K562 (cell line): ENCODE results near the gene SPATA21. TPM values are rescaled to one million over a fixed set of nuclear protein-coding genes. Genes with fewer than 3 reads are reported as not detected.

Experiments used
- CBFA2T3 ChIP-seq: fragments of 450-650 bp; IDR thresholded peaks from 2 replicates; pipeline ENCODE4 v1.6.1; 2017
- E2F1 ChIP-seq: sonication (generic); formaldehyde crosslinking; IDR thresholded peaks from 2 replicates; pipeline ENCODE4 v1.8.1; 2023; ENCODE audit warnings: mild to moderate bottlenecking, missing genetic modification reagents, moderate library complexity
- ESRRA ChIP-seq: fragments of 450-650 bp; IDR thresholded peaks from 2 replicates; pipeline ENCODE4 v1.6.1; 2014; ENCODE audit warnings: low read depth, mild to moderate bottlenecking, moderate library complexity, borderline replicate concordance
- FOXP1 ChIP-seq: sonication (generic); formaldehyde crosslinking; IDR thresholded peaks from 2 replicates; pipeline ENCODE4 v1.8.0; 2022; ENCODE audit warnings: mild to moderate bottlenecking, missing genetic modification reagents
- HDAC2 ChIP-seq: fragments of 450-650 bp; IDR thresholded peaks from 2 replicates; pipeline ENCODE4 v1.6.1; 2016; ENCODE audit warnings: mild to moderate bottlenecking
- NR2C1 ChIP-seq, 2 experiments: fragments of 450-650 bp; IDR thresholded peaks; 2 replicates each; pipeline ENCODE4 v1.6.1; 2017; ENCODE audit warnings: mild to moderate bottlenecking in 2 of 2, antibody characterized with exemption in 1 of 2, inconsistent platforms in 1 of 2, missing compliant biosample characterization in 1 of 2, missing genetic modification characterization in 1 of 2
- RBBP5 ChIP-seq: fragments of 200-600 bp; sonication (generic); IDR thresholded peaks from 2 replicates; pipeline ENCODE4 v1.6.1; 2012; ENCODE audit warnings: borderline replicate concordance, mild to moderate bottlenecking, low read length, control low read depth, inconsistent platforms; ENCODE audit not compliant: insufficient read depth, poor library complexity, severe bottlenecking
- RFX1 ChIP-seq: fragments of 450-650 bp; IDR thresholded peaks from 2 replicates; pipeline ENCODE4 v1.6.1; 2016; ENCODE audit warnings: mild to moderate bottlenecking, moderate library complexity
- SRSF3 ChIP-seq: fragments of 200-400 bp; formaldehyde crosslinking; IDR thresholded peaks from 2 replicates; pipeline ENCODE4 v1.6.1; 2016; ENCODE audit warnings: mild to moderate bottlenecking, low read length, moderate library complexity; ENCODE audit not compliant: insufficient read depth
- TEAD4 ChIP-seq, 2 experiments: sonication (generic) in 1 of 2; formaldehyde crosslinking in 1 of 2; IDR thresholded peaks; 2 replicates each; pipeline versions ENCODE4 v1.6.1 to v1.8.0; 2012 to 2022; ENCODE audit warnings: borderline replicate concordance in 1 of 2, inconsistent platforms in 1 of 2, low read length in 1 of 2, mild to moderate bottlenecking in 1 of 2, missing genetic modification reagents in 1 of 2
- THRA ChIP-seq: fragments of 450-650 bp; IDR thresholded peaks from 2 replicates; pipeline ENCODE4 v1.6.1; 2017; ENCODE audit warnings: mild to moderate bottlenecking, moderate library complexity
- ZBTB7A ChIP-seq: IDR thresholded peaks from 2 replicates; pipeline ENCODE4 v1.6.1; 2011; ENCODE audit warnings: low read depth, mild to moderate bottlenecking, low read length, moderate library complexity, borderline replicate concordance; ENCODE audit not compliant: control insufficient read depth
- ZNF232 ChIP-seq: sonication (generic); formaldehyde crosslinking; IDR thresholded peaks from 2 replicates; pipeline ENCODE4 v1.8.0; 2022; ENCODE audit warnings: mild to moderate bottlenecking, missing genetic modification reagents
- ZNF253 ChIP-seq: fragments of 250-450 bp; sonication (Bioruptor Pico); conservative IDR thresholded peaks from 2 replicates; pipeline ENCODE4 v1.6.1; 2021; ENCODE audit warnings: mild to moderate bottlenecking
- ZNF354B ChIP-seq: fragments of 250-450 bp; sonication (Bioruptor Pico); IDR thresholded peaks from 2 replicates; pipeline ENCODE4 v1.4.0; 2020
- polyA plus RNA-seq, 8 experiments: library from polyadenylated mRNA; depleted of rRNA in 4 of 8; stranded (reverse) in 5 of 8; unstranded in 3 of 8; fragments of >200 nt; fragmentation: Nextera tagmentation in 2 of 8; fragmentation: Illumina TruSeq in 1 of 8; extraction: Ambion mirVana in 2 of 8; extraction: Trizol in 1 of 8; gene quantifications; 2 replicates each; pipeline versions ENCODE4 v1.2.1 to v1.2.3, GENCODE V29; 2011 to 2014; ENCODE audit warnings: inconsistent platforms in 1 of 8, missing spikeins in 1 of 8
- total RNA-seq, 7 experiments: library from RNA; depleted of rRNA in 6 of 7; stranded (reverse); fragments of >200 nt in 6 of 7; fragmentation: Illumina TruSeq in 2 of 7; extraction: Trizol in 2 of 7; gene quantifications; 2 replicates each; pipeline versions ENCODE4 v1.2.1 to v1.2.3, GENCODE V29; 2011 to 2021; ENCODE audit warnings: low replicate concordance in 1 of 7

Gene SPATA21
- total and polyA plus RNA-seq, 9 of the 15 experiments (the other 6 are each of a cell fraction or from before 2014, with no cell fraction given) = 0.10 to 0.36 (median 0.13) TPM; not detected in 3

GRCh38 chr1:16351456-16351993 lies 85.7 kb downstream of the SPATA21 start (continued):
- TF ChIP-seq THRA (no peak), CBFA2T3 (no peak), ZNF354B (0 out of 2 replicates have a peak, but pooled peaks have one; percentile 20), FOXP1 (CRISPR knock-in tag) (peak; percentile 5; the same call in 1 of the 2 replicates), E2F1 (CRISPR knock-in tag) (no peak), ZNF232 (CRISPR knock-in tag) (no peak), ZBTB7A (0 out of 2 replicates have a peak, but pooled peaks have one; percentile 24), HDAC2 (no peak), ZNF253 (CRISPR knock-in tag) (no peak), NR2C1 (IDR thresholded peaks at IDR 0.05) (no peak), NR2C1 (tag; IDR thresholded peaks at IDR 0.05) (no peak), RBBP5 (no peak), ESRRA (no peak), SRSF3 (no peak), TEAD4 (IDR thresholded peaks at IDR 0.05; ENCODE audit: low read length) (no peak; the same call in 1 of the 2 replicates), TEAD4 (CRISPR knock-in tag; IDR thresholded peaks at IDR 0.05; ENCODE audit: borderline replicate concordance) (no peak), RFX1 (no peak)
